SU-DHL-6 (cell line): ENCODE results near the gene SLU7.

Experiments used
- EZH2phosphoT487 ChIP-seq: fragments of 200-600 bp; sonication (generic), shearing (Covaris generic); conservative IDR thresholded peaks from 2 replicates; pipeline ENCODE4 v1.6.1; 2018; ENCODE audit warnings: mild to moderate bottlenecking, antibody characterized with exemption, low read length, moderate library complexity, mixed read lengths
- TF ChIP-seq, protein P1 (sequence below): fragments of 200-600 bp; sonication (generic); IDR thresholded peaks from one replicate; pipeline ENCODE4 v1.5.1; 2017; ENCODE audit warnings: antibody characterized with exemption, mild to moderate bottlenecking, low read length, moderate library complexity; ENCODE audit not compliant: insufficient read depth, poor library complexity, severe bottlenecking

GRCh38 chr5:160378330-160378729 is 40.6 kb downstream of the SLU7 start:
- TF ChIP-seq, protein P1, sequence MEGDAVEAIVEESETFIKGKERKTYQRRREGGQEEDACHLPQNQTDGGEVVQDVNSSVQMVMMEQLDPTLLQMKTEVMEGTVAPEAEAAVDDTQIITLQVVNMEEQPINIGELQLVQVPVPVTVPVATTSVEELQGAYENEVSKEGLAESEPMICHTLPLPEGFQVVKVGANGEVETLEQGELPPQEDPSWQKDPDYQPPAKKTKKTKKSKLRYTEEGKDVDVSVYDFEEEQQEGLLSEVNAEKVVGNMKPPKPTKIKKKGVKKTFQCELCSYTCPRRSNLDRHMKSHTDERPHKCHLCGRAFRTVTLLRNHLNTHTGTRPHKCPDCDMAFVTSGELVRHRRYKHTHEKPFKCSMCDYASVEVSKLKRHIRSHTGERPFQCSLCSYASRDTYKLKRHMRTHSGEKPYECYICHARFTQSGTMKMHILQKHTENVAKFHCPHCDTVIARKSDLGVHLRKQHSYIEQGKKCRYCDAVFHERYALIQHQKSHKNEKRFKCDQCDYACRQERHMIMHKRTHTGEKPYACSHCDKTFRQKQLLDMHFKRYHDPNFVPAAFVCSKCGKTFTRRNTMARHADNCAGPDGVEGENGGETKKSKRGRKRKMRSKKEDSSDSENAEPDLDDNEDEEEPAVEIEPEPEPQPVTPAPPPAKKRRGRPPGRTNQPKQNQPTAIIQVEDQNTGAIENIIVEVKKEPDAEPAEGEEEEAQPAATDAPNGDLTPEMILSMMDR, result no peak
- TF ChIP-seq EZH2phosphoT487, result no peak
